ENCODE measurements around the gene MPDU1.

Gene MPDU1

DNA sequence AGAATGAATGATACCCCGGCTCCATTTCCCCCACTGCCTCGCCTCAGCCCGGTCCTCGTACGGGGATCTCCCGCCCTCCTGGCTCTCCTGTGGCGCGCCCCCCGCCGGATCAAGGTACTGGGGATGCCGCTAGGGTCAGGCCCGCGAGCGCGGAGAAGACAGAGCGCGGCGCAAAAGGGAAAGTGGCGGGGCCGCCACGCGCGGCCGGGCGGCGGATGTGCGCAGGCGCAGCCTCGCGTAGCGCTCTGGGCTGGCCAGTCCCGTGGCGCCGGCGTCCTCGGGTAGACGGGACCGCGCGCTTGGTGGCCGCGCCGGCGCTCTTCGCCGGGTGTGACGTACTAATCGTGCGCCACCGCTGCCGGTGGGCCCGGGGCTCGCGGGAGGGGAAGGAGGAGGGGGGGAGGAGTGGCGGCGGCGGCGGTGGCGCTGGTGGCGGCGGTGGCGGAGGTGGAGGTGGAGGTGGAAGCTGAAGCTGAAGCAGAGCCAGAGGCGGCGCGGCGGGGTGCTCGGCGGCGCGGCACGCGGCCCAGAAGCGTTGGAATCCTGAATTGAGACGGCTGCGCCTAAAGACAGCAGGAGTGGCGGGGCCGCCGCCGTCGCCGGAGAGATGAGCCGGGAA is 22.0 kb upstream of the MPDU1 start, which contains the start of gene SENP3:
TSS of gene SENP3 (plus strand) at position 331 of the 619 bp plus-strand sequence. CDS start 1,158 bp downstream, outside the sequence.
- H3K36me3 ChIP-seq (ENCODE audit: insufficient read depth, low read depth, low read length) = peaks cover 33% of the 10 kb centered on the region
- H3K4me3 ChIP-seq (ENCODE audit: low read length) = peak within 1 kb of the TSS; percentile 94
- H3K9ac ChIP-seq (ENCODE audit: low read depth, low read length) = peak within 1 kb of the TSS; percentile 91
- H3K9me3 ChIP-seq (ENCODE audit: insufficient read depth, low read depth, low read length) = no peaks in the 10 kb centered on the region
- peak within 1 kb of the TSS; percentile 64 for H3K27ac ChIP-seq (ENCODE audit: low read length)
- H3K27me3 ChIP-seq (ENCODE audit: insufficient read depth, low read length) = no peaks in the 10 kb centered on the region
- peaks cover 35% of the 10 kb centered on the region for H3K4me1 ChIP-seq (ENCODE audit: insufficient read depth, low read length)

DNA sequence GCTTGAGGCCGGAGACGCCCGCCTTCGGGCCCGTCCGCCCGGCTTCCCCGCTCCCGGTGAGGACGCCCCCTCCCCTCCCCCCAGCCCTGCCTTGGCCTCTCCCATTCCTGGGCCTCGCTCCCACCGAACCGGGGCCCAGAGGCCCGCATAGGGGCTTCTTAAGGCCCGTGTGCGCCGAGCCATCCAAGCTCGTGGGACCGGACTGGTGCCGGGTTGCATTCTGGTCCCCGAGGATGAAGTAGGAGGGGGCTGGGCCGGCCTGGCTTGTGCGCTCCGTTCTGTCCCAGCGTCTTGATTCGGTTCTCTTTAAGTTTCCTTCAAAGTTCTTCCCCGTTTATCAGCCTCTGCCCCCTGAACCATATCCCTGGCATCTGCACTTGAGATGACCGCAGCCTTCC is 21.4 kb upstream of the MPDU1 start:
- Histone ChIP-seq H3K27ac (ENCODE audit: low read length) (peak overlapping the region; percentile 64), H3K4me3 (ENCODE audit: low read length) (peak overlapping the region; percentile 94)

DNA sequence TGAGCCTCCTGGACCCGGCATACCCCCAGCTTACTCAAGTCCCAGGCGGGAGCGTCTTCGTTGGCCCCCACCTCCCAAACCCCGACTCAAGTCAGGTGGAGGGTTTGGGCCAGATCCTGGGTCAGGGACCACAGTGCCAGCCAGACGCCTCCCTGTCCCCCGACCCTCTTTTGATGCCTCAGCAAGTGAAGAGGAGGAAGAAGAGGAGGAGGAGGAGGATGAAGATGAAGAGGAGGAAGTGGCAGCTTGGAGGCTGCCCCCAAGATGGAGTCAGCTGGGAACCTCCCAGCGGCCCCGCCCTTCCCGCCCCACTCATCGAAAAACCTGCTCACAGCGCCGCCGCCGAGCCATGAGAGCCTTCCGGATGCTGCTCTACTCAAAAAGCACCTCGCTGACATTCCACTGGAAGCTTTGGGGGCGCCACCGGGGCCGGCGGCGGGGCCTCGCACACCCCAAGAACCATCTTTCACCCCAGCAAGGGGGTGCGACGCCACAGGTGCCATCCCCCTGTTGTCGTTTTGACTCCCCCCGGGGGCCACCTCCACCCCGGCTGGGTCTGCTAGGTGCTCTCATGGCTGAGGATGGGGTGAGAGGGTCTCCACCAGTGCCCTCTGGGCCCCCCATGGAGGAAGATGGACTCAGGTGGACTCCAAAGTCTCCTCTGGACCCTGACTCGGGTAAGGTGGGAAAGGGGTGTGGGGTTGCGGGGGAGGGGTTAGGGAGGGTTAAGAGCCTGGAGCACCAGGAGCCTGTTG is 20.4 kb upstream of the MPDU1 start:
- Histone ChIP-seq H3K4me3 (ENCODE audit: low read length) (peak overlapping the region; percentile 94; the same call in 1 of the 2 replicates), H3K9me3 (ENCODE audit: insufficient read depth, low read depth, low read length) (no peaks in the 10 kb centered on the region)

More for the DNA sequence above, 21.4 kb upstream of the MPDU1 start:
- Histone ChIP-seq H3K9ac (ENCODE audit: low read depth, low read length) (peak overlapping the region; percentile 87), H3K4me1 (ENCODE audit: insufficient read depth, low read length) (peaks cover 32% of the 10 kb centered on the region), H3K36me3 (ENCODE audit: insufficient read depth, low read depth, low read length) (peaks cover 38% of the 10 kb centered on the region), H3K27me3 (ENCODE audit: insufficient read depth, low read length) (no peaks in the 10 kb centered on the region), H3K9me3 (ENCODE audit: insufficient read depth, low read depth, low read length) (no peaks in the 10 kb centered on the region)

DNA sequence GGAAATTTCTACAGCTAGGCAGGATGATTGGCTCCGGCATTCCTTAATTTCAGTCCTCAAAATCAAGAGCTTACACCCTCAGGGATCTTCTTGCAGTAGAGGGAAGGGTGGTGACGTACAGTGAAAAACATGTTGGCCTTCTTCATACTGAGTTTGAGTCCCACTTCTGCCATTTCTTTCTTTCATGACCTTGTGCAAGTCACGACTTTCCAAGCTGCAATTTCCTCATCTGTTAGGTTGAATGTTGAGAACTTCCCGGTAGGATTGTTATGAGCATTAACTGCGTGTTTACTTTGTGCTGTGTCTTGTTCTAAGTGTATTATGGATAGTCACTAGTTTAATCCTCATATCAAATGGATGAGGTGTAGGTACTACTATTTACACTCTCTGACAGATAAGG is 14.1 kb upstream of the MPDU1 start:
- Histone ChIP-seq H3K4me3 (ENCODE audit: low read length) (no peak overlapping the region), H3K27me3 (ENCODE audit: insufficient read depth, low read length) (no peaks in the 10 kb centered on the region), H3K4me1 (ENCODE audit: insufficient read depth, low read length) (peaks cover 9% of the 10 kb centered on the region), H3K9ac (ENCODE audit: low read depth, low read length) (no peak overlapping the region), H3K9me3 (ENCODE audit: insufficient read depth, low read depth, low read length) (no peaks in the 10 kb centered on the region), H3K36me3 (ENCODE audit: insufficient read depth, low read depth, low read length) (peaks cover 78% of the 10 kb centered on the region), H3K27ac (ENCODE audit: low read length) (no peak overlapping the region)

More for the DNA sequence above, 20.4 kb upstream of the MPDU1 start:
- peaks cover 43% of the 10 kb centered on the region for H3K36me3 ChIP-seq (ENCODE audit: insufficient read depth, low read depth, low read length)
- H3K4me1 ChIP-seq (ENCODE audit: insufficient read depth, low read length) = peaks cover 23% of the 10 kb centered on the region
- no peak overlapping the region for H3K27ac ChIP-seq (ENCODE audit: low read length)
- no peaks in the 10 kb centered on the region for H3K27me3 ChIP-seq (ENCODE audit: insufficient read depth, low read length)
- H3K9ac ChIP-seq (ENCODE audit: low read depth, low read length) = peak overlapping the region; percentile 87; the same call in 1 of the 2 replicates

DNA sequence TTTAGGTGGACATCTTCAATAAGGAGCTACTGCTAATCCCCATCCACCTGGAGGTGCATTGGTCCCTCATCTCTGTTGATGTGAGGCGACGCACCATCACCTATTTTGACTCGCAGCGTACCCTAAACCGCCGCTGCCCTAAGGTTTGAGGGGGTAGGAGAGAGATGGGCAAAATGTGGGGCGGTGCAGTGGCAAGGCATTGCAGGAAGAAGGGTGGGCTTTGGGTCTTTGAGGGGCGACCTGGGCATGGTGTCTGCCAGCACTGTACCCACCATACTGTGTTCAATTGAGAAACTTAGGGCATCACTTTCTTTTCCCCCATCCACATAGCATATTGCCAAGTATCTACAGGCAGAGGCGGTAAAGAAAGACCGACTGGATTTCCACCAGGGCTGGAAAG is 13.3 kb upstream of the MPDU1 start:
- no peak overlapping the region for H3K27ac ChIP-seq (ENCODE audit: low read length)
- H3K4me3 ChIP-seq (ENCODE audit: low read length) = no peak overlapping the region
- no peaks in the 10 kb centered on the region for H3K9me3 ChIP-seq (ENCODE audit: insufficient read depth, low read depth, low read length)
- H3K27me3 ChIP-seq (ENCODE audit: insufficient read depth, low read length) = no peaks in the 10 kb centered on the region
- H3K36me3 ChIP-seq (ENCODE audit: insufficient read depth, low read depth, low read length) = peaks cover 78% of the 10 kb centered on the region
- no peak overlapping the region for H3K9ac ChIP-seq (ENCODE audit: low read depth, low read length)
- H3K4me1 ChIP-seq (ENCODE audit: insufficient read depth, low read length) = peaks cover 16% of the 10 kb centered on the region

DNA sequence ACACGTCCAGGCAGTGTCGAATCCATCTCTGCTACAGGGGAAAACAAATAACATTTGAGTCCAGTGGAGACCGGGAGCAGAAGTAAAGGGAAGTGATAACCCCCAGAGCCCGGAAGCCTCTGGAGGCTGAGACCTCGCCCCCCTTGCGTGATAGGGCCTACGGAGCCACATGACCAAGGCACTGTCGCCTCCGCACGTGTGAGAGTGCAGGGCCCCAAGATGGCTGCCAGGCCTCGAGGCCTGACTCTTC is 11.4 kb upstream of the MPDU1 start:
- Histone ChIP-seq H3K27ac (ENCODE audit: low read length) (peak overlapping the region; percentile 35), H3K9ac (ENCODE audit: low read depth, low read length) (peak overlapping the region; percentile 84; the same call in 1 of the 2 replicates), H3K4me3 (ENCODE audit: low read length) (peak overlapping the region; percentile 76), H3K27me3 (ENCODE audit: insufficient read depth, low read length) (no peaks in the 10 kb centered on the region), H3K4me1 (ENCODE audit: insufficient read depth, low read length) (peaks cover 18% of the 10 kb centered on the region), H3K9me3 (ENCODE audit: insufficient read depth, low read depth, low read length) (no peaks in the 10 kb centered on the region), H3K36me3 (ENCODE audit: insufficient read depth, low read depth, low read length) (peaks cover 79% of the 10 kb centered on the region)

DNA sequence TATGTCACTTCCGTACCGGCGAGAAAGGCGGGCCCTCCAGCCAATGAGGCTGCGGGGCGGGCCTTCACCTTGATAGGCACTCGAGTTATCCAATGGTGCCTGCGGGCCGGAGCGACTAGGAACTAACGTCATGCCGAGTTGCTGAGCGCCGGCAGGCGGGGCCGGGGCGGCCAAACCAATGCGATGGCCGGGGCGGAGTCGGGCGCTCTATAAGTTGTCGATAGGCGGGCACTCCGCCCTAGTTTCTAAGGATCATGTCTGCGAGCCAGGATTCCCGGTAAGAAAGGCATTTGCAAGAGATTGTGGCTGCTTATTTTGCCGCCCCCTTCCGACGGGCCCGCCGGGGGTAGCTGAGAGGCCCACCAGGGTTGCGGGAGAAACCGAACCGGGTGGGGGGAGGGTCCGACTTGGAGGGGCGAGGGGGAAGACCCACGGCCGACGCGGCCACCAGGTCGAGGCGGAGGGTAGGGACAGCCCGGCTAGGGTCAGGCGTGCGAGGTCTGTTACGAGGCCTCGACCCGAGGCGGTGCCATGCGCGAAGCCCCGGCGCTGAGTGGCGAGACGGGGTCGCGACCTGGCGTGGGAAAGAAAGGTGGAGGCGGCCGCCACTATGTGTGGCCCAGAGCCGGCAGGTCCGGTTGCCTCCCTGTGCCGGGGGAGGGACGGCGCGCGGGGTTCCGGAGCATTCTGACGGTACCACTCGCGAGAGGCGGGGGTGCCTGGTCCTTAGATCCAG is 10.9 kb upstream of the MPDU1 start:
- Histone ChIP-seq H3K9me3 (ENCODE audit: insufficient read depth, low read depth, low read length) (no peaks in the 10 kb centered on the region), H3K4me1 (ENCODE audit: insufficient read depth, low read length) (peaks cover 18% of the 10 kb centered on the region), H3K9ac (ENCODE audit: low read depth, low read length) (peak overlapping the region; percentile 99), H3K36me3 (ENCODE audit: insufficient read depth, low read depth, low read length) (peaks cover 79% of the 10 kb centered on the region), H3K4me3 (ENCODE audit: low read length) (peak overlapping the region; percentile 98), H3K27me3 (ENCODE audit: insufficient read depth, low read length) (no peaks in the 10 kb centered on the region), H3K27ac (ENCODE audit: low read length) (peak overlapping the region; percentile 76)

DNA sequence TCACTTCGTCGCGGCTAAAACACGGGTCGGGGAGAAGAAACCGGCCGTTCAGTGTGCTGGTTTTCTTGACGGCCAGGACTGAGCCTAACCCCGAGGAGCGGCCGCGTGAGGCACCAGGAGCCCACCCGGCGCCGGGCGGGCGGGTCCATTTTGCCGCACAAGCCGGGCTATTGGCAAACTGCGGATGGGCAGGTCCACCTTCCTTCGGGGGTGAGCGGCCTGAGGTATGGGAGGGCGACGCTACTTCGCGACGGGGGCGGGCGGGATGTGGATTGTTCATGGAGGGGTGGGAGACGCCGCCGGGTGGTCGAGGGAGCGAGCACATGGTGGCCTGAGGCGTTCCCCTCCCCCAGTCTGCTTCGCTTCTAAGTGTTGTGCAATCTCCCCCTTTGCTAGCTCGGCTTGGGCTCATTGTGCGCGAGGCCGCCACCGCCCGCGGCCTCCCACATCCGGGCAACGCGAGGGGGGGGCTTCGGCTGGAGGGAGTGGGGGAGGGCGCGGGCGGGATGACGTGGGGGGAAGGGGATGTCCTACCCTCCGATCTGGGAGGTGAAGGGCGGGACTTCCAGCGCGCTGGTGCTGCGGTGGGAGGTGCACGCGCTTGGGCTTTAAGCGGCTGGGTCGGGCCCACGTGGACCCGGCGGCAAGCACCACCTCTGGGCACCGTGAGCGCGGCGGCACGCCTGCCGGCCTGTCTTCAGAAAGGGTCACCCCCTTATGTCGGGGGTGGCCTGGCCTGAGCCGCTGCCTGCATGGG is 10.2 kb upstream of the MPDU1 start:
- Histone ChIP-seq H3K27ac (ENCODE audit: low read length) (peak overlapping the region; percentile 76), H3K4me3 (ENCODE audit: low read length) (peak overlapping the region; percentile 98), H3K9me3 (ENCODE audit: insufficient read depth, low read depth, low read length) (no peaks in the 10 kb centered on the region), H3K9ac (ENCODE audit: low read depth, low read length) (peak overlapping the region; percentile 99), H3K4me1 (ENCODE audit: insufficient read depth, low read length) (peaks cover 18% of the 10 kb centered on the region), H3K27me3 (ENCODE audit: insufficient read depth, low read length) (no peaks in the 10 kb centered on the region), H3K36me3 (ENCODE audit: insufficient read depth, low read depth, low read length) (peaks cover 84% of the 10 kb centered on the region)

DNA sequence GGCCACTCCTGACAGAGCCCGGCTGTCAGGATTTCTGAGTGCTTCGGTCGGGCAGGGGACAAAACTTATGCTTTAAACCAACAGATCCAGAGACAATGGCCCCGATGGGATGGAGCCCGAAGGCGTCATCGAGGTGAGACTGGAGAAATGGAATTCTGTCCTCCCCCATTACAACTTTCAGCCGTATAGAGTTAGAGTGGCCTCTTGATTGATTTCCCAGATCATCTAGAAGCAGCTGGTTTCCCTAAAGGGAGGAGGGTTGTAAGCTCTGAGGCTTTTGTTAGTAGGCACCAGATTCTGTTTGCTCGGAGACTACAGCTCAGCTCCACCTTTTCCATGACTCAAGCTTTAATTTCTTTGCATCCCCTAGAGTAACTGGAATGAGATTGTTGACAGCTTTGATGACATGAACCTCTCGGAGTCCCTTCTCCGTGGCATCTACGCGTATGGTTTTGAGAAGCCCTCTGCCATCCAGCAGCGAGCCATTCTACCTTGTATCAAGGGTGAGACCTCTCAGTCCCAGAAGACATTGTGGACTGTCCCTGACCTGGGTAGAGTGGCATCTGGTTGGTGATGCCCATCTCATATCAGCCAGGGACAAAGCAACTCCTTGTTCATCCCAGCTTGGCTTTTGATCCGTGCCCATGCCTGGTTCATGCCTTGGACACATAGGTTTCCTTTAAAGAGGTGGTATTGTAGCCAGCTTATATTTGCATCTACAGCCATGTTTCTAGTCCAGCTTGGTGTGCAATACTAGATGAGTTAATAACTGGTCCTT is 9.3 kb upstream of the MPDU1 start:
- Histone ChIP-seq H3K4me3 (ENCODE audit: low read length) (peak overlapping the region; percentile 98), H3K9me3 (ENCODE audit: insufficient read depth, low read depth, low read length) (no peaks in the 10 kb centered on the region), H3K4me1 (ENCODE audit: insufficient read depth, low read length) (peaks cover 18% of the 10 kb centered on the region), H3K9ac (ENCODE audit: low read depth, low read length) (peak overlapping the region; percentile 99), H3K27ac (ENCODE audit: low read length) (peak overlapping the region; percentile 76), H3K27me3 (ENCODE audit: insufficient read depth, low read length) (no peaks in the 10 kb centered on the region), H3K36me3 (ENCODE audit: insufficient read depth, low read depth, low read length) (peaks cover 84% of the 10 kb centered on the region)

DNA sequence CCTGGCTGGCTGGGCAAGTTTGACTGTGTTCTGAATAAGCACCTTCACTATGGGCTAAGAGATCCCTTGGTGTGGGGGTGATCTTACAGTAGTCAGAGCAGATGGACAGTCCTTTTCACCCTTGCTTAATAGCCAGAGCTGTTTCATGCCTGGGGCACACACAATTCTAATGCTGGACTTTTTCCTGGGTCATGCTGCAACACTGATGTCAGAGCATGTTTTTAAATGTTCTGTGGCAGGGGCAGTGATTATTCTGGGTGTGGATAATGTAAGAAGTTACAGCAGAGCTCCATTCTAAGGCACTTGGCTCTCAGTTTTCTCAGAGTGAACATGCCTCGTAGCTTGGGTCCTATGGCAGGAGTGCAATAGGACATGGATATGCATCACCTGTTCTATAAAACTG is 8.2 kb upstream of the MPDU1 start:
- Histone ChIP-seq H3K27me3 (ENCODE audit: insufficient read depth, low read length) (no peaks in the 10 kb centered on the region), H3K36me3 (ENCODE audit: insufficient read depth, low read depth, low read length) (peaks cover 78% of the 10 kb centered on the region), H3K9me3 (ENCODE audit: insufficient read depth, low read depth, low read length) (no peaks in the 10 kb centered on the region), H3K4me3 (ENCODE audit: low read length) (peak overlapping the region; percentile 98), H3K4me1 (ENCODE audit: insufficient read depth, low read length) (peaks cover 18% of the 10 kb centered on the region), H3K27ac (ENCODE audit: low read length) (no peak overlapping the region), H3K9ac (ENCODE audit: low read depth, low read length) (peak overlapping the region; percentile 99; the same call in 1 of the 2 replicates)
